Sigmoid colon (tissue), 7 donors: Measurements from ENCODE around the gene PAFAH2. TPM values are rescaled to one million over a fixed set of nuclear protein-coding genes. Genes with fewer than 3 reads are reported as not detected.

Experiments
- DNase-seq: peaks from one replicate; pipeline ENCODE4 v3.0.0-alpha.2; 2019
- H3K27ac ChIP-seq, 4 donors: fragments of 200-600 bp; sonication (generic); one replicate each; pipeline ENCODE4 v1.5.1; 2016 to 2019; ENCODE audit warnings: mild to moderate bottlenecking in 1 of 4
- H3K27me3 ChIP-seq, 3 donors: fragments of 200-600 bp; sonication (generic); one replicate each; pipeline ENCODE4 v1.5.1; 2019; ENCODE audit warnings: mild to moderate bottlenecking in 1 of 3
- H3K36me3 ChIP-seq, 4 donors: fragments of 200-600 bp; sonication (generic); one replicate each; pipeline ENCODE4 v1.5.1; 2016 to 2019
- H3K4me1 ChIP-seq, 4 donors: fragments of 200-600 bp; sonication (generic); one replicate each; pipeline ENCODE4 v1.5.1; 2017 to 2019
- H3K4me3 ChIP-seq, 4 donors: fragments of 200-600 bp; sonication (generic); one replicate each; pipeline ENCODE4 v1.5.1; 2017 to 2019; ENCODE audit warnings: mild to moderate bottlenecking in 2 of 4, moderate library complexity in 1 of 4
- H3K9me3 ChIP-seq, 4 donors: fragments of 200-600 bp in 3 of 4; sonication (generic) in 3 of 4; one replicate each; pipeline versions ENCODE4 v1.5.1 to v1.6.1; 2013 to 2019
- EP300 ChIP-seq, 4 donors: sonication (generic); formaldehyde crosslinking; IDR thresholded peaks; one replicate each; pipeline ENCODE4 v1.6.1; 2017; ENCODE audit warnings: antibody characterized with exemption in 4 of 4
- POLR2A ChIP-seq, 2 donors: fragments of 450-650 bp; IDR thresholded peaks; one replicate each; pipeline ENCODE4 v1.6.1; 2016; ENCODE audit warnings: antibody characterized with exemption in 2 of 2, mild to moderate bottlenecking in 2 of 2, moderate library complexity in 2 of 2
- POLR2AphosphoS5 ChIP-seq, 4 donors: sonication (generic); formaldehyde crosslinking; IDR thresholded peaks; one replicate each; pipeline ENCODE4 v1.6.1; 2017; ENCODE audit warnings: antibody characterized with exemption in 4 of 4
- WGBS, 2 donors: extraction: QIAGEN DNeasy Blood & Tissue Kit; methylation state at CpG; one replicate each; pipeline ENCODE4 v1.1.7; 2013; 5-methylcytosine and 5-hydroxymethylcytosine counted together
- intact Hi-C: fragments of 100-400 bp; cut with DNase I; formaldehyde crosslinking; loops from one replicate; pipeline ENCODE4 v1.15.1; 2023
- polyA plus RNA-seq, 3 donors: library from polyadenylated mRNA; stranded (reverse); fragments of 200-250 nt; gene quantifications; one replicate each; pipeline ENCODE4 v1.2.3, GENCODE V29; 2013
- small RNA-seq, 3 donors: library from RNA; depleted of rRNA; stranded (forward); fragments of <200 nt; gene quantifications; one replicate each; pipeline ENCODE3, GENCODE V24; 2016
- total RNA-seq, 4 donors: library from RNA; depleted of rRNA; stranded (reverse); fragments of >200 nt; gene quantifications; one replicate each; pipeline ENCODE4 v1.1.0, GENCODE V29; 2016
- TF ChIP-seq, protein P1 (sequence below), 4 experiments: fragments of 450-650 bp in 3 of 4; fragments of 200-600 bp in 1 of 4; IDR thresholded peaks; one replicate each; pipeline ENCODE4 v1.5.1; 2016 to 2019; ENCODE audit warnings: antibody characterized with exemption in 4 of 4, mild to moderate bottlenecking in 3 of 4, moderate library complexity in 2 of 4
- donor health status: healthy with polysubstance abuse.
- donor health status: Bipolar disorder and iron deficiency.
- donor health status: healthy.

The PAFAH2 gene
- total and polyA plus RNA-seq, 7 donors: 6.7 to 36.1 (median 12.2) TPM

DNA sequence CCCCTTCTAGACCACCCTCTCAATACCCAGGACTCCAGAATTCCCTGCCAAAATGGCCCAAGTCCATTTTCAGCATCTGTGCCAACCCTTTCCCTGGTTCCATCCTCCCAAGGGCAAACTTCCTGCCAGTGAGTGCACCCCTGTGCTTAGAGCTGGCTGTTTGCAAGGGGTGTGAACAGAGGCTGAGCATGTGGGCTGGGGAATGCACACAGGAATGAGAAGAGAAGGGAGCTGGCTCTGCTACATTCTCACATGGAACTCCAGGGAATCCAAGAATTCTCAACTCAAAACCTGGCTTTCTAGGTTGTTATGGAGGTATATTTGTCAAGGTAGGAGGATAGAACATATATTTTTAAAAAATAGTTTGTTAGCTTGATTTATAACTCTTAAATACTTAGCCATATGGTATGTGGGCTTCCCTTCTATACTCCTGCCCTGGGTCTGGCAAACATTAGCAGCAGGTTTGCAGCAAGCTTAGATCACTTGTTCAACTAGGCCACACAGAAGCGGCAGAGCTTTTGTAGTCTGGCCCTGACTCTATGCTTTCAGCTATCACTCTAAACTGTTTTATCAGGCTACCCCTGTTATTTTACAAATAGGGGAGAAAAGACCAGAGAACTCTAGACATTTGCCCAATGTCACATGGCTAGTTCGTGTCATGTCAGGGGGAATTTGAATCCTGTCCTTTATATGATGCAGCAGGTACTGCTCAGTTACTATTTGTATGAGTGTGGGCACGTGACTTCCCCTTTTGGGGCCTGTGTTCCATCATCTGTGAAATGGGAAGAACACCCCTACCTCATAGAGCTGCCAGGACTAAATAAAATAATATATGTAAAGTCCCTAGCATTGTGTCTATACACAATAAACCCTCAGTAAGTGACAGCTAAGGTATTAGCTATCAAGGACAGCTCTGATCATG is 83.5 kb downstream of the PAFAH2 start:
- WGBS, 2 donors: 74 to 89% methylated on average over 3 of the region's 3 CpGs
- no peak overlapping the region for H3K27ac ChIP-seq
- no peak overlapping the region for H3K4me3 ChIP-seq
- H3K9me3 ChIP-seq: no peaks in the 10 kb centered on the region
- TF ChIP-seq POLR2AphosphoS5 (IDR thresholded peaks at IDR 0.05): no peak
- TF ChIP-seq POLR2A (IDR thresholded peaks at IDR 0.05): no peak
- TF ChIP-seq, protein P1, sequence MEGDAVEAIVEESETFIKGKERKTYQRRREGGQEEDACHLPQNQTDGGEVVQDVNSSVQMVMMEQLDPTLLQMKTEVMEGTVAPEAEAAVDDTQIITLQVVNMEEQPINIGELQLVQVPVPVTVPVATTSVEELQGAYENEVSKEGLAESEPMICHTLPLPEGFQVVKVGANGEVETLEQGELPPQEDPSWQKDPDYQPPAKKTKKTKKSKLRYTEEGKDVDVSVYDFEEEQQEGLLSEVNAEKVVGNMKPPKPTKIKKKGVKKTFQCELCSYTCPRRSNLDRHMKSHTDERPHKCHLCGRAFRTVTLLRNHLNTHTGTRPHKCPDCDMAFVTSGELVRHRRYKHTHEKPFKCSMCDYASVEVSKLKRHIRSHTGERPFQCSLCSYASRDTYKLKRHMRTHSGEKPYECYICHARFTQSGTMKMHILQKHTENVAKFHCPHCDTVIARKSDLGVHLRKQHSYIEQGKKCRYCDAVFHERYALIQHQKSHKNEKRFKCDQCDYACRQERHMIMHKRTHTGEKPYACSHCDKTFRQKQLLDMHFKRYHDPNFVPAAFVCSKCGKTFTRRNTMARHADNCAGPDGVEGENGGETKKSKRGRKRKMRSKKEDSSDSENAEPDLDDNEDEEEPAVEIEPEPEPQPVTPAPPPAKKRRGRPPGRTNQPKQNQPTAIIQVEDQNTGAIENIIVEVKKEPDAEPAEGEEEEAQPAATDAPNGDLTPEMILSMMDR (IDR thresholded peaks at IDR 0.05): no peak
- TF ChIP-seq EP300 (IDR thresholded peaks at IDR 0.05): no peak
- H3K36me3 ChIP-seq: no peaks in the 10 kb centered on the region
- intact Hi-C loops: no loop called here
- no peak for DNase-seq
- H3K4me1 ChIP-seq: no peaks in the 10 kb centered on the region
- H3K27me3 ChIP-seq: no peaks in the 10 kb centered on the region

DNA sequence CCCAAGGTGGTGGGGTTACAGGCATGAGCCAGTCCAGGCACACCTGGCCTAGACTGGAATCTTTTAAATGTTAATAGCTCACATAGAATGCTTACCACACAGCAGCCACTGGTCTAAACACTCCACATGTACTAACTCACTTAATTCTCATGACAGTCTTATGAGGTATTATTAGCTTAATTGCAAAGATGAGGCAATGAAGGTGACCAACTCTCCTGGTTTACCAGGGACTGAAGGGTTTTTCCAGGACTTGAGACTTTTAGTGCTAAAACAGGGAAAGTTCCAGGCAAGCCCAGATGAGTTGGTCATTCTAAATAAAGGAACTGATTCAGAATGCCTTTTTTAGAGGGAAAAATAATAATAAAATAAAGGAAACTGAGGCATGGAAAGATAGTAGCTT is 84.7 kb downstream of the PAFAH2 start:
- intact Hi-C loops: no loop called here
- Histone ChIP-seq H3K36me3 (no peaks in the 10 kb centered on the region), H3K4me1 (no peaks in the 10 kb centered on the region), H3K9me3 (no peaks in the 10 kb centered on the region), H3K27me3 (no peaks in the 10 kb centered on the region), H3K27ac (no peak overlapping the region), H3K4me3 (no peak overlapping the region)
- TF ChIP-seq, protein P1 (IDR thresholded peaks at IDR 0.05): no peak
- no peak for TF ChIP-seq POLR2A (IDR thresholded peaks at IDR 0.05)
- TF ChIP-seq POLR2AphosphoS5 (IDR thresholded peaks at IDR 0.05): no peak
- no peak for TF ChIP-seq EP300 (IDR thresholded peaks at IDR 0.05)
- no peak for DNase-seq

DNA sequence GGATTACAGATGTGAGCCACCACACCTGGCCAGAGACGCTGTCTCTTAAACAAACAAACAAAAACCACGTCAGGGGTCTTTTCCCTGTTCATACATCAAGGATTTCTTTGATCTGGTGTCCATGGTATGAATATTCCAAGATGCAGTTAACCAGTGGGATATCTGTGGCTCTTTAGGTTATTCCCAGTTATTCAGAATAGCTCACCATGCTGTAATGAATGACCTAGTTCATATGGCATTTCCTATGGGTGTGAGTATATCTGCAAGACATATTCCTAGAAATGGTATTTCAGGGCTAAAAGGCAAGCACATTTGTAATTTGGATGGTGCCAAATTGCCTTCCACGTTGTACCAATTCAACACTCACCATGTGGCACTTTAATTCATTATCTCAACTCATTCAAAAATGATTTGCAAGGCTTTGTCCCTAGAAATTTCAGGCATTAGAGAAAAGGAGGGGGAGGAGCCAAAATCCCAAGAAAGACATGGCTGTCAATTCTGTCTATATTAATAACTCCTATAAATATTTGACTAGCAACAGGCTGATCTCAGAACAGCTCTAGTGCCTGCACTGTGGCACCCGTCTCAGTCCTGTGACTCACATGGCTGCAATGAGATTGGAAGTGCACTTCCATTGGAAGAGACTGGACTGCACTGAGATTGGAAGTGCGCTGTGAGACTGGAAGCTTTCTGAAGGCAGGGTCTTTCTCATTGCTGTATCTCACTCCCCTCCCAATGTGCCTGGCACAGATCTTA is 85.6 kb downstream of the PAFAH2 start:
- no peak for DNase-seq
- H3K27ac ChIP-seq: no peak overlapping the region
- intact Hi-C loops: no loop called here
- 85 to 91% methylated on average over 5 of the region's 5 CpGs for WGBS, 2 donors
- no peak overlapping the region for H3K4me3 ChIP-seq
- H3K4me1 ChIP-seq: no peaks in the 10 kb centered on the region
- no peaks in the 10 kb centered on the region for H3K27me3 ChIP-seq
- no peaks in the 10 kb centered on the region for H3K9me3 ChIP-seq
- TF ChIP-seq POLR2A (IDR thresholded peaks at IDR 0.05) (no peak), EP300 (IDR thresholded peaks at IDR 0.05) (no peak), POLR2AphosphoS5 (IDR thresholded peaks at IDR 0.05) (no peak)
- TF ChIP-seq, protein P1 (IDR thresholded peaks at IDR 0.05): no peak
- H3K36me3 ChIP-seq: no peaks in the 10 kb centered on the region

DNA sequence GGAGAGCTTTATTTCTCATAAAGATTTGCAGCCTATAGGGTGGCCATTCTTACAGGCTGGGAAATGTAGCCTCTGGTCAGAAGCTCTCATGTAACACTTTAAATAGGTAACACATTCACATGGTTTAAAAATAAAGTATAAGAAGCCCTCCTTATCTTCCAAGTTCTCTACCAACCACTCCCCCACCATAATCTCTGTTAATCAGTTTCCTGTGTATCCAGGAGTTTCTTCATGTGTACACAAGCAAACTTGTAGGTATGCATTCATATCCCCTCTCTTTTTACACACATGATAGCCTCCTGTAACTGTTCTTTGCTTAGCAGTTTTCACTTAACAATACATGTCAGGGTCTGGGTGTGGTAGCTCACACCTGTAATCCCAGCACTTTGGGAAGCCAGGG is 86.7 kb downstream of the PAFAH2 start:
- H3K27me3 ChIP-seq: no peaks in the 10 kb centered on the region
- H3K27ac ChIP-seq: no peak overlapping the region
- DNase-seq: no peak
- TF ChIP-seq EP300 (IDR thresholded peaks at IDR 0.05) (no peak), POLR2AphosphoS5 (IDR thresholded peaks at IDR 0.05) (no peak), POLR2A (IDR thresholded peaks at IDR 0.05) (no peak)
- TF ChIP-seq, protein P1 (IDR thresholded peaks at IDR 0.05): no peak
- no peaks in the 10 kb centered on the region for H3K36me3 ChIP-seq
- H3K4me3 ChIP-seq: no peak overlapping the region
- intact Hi-C loops: no loop called here
- H3K9me3 ChIP-seq: no peaks in the 10 kb centered on the region
- peaks cover 0 to 9% (median 6%) of the 10 kb centered on the region in 4 donors for H3K4me1 ChIP-seq

Small RNA genes within 50 kb of the gene (small RNA-seq; reads per million reads assigned to genes)
- gene RF00283: 0 reads per million in 3 donors
- gene RF00492: 0 reads per million in 3 donors
- 0 reads per million in 3 donors for gene RNU6-110P

Other genes starting within 250 kb of the PAFAH2 start
- gene SELENON, start 197.9 kb downstream of the PAFAH2 start, total RNA-seq: 10 to 100 TPM; 15.5 to 37.4 (median 19.7) TPM
- 10 to 100 TPM in 1 of 3 donors, 1 to 10 TPM in 2; 4.6 to 28.9 (median 6.6) TPM for gene SELENON, start 197.9 kb downstream of the PAFAH2 start, polyA plus RNA-seq
- 100 to 1,000 TPM; 106 to 150 (median 121) TPM for gene MTFR1L, start 178.1 kb downstream of the PAFAH2 start, total RNA-seq
- 10 to 100 TPM; 26.1 to 38.4 (median 36.1) TPM for gene MTFR1L, start 178.1 kb downstream of the PAFAH2 start, polyA plus RNA-seq
- gene AUNIP, start 138.6 kb downstream of the PAFAH2 start, total RNA-seq: not detected
- gene AUNIP, start 138.6 kb downstream of the PAFAH2 start, polyA plus RNA-seq: 1 to 10 TPM in 1 of 3 donors, under 1 TPM in 1, not detected in 1; 0.46 to 1.9 TPM
- 1 to 10 TPM; 4.3 to 9.4 (median 6.4) TPM for gene PAQR7, start 122.4 kb downstream of the PAFAH2 start, total RNA-seq
- 1 to 10 TPM in 2 of 3 donors, under 1 TPM in 1; 0.92 to 3.0 (median 1.2) TPM for gene PAQR7, start 122.4 kb downstream of the PAFAH2 start, polyA plus RNA-seq
- gene STMN1, start 91.6 kb downstream of the PAFAH2 start, total RNA-seq: 10 to 100 TPM; 30.7 to 37.5 (median 36.3) TPM
- gene STMN1, start 91.6 kb downstream of the PAFAH2 start, polyA plus RNA-seq: 100 to 1,000 TPM in 1 of 3 donors, 10 to 100 TPM in 2; 61.3 to 175 (median 97.1) TPM
- gene EXTL1, start 23.7 kb upstream of the PAFAH2 start, total RNA-seq: 1 to 10 TPM in 3 of 4 donors, under 1 TPM in 1; 0.99 to 1.5 (median 1.1) TPM
- gene EXTL1, start 23.7 kb upstream of the PAFAH2 start, polyA plus RNA-seq: under 1 TPM in 2 of 3 donors, not detected in 1; under 0.01 to 0.39 TPM
- under 1 TPM in 1 of 4 donors, not detected in 3; 0.16 TPM for gene SLC30A2, start 48.1 kb upstream of the PAFAH2 start, total RNA-seq
- under 1 TPM in 2 of 3 donors, not detected in 1; 0.07 to 0.92 TPM for gene SLC30A2, start 48.1 kb upstream of the PAFAH2 start, polyA plus RNA-seq
- 1 to 10 TPM in 1 of 4 donors, under 1 TPM in 1, not detected in 2; 0.81 to 2.1 TPM for gene TRIM63, start 69.6 kb upstream of the PAFAH2 start, total RNA-seq
- gene TRIM63, start 69.6 kb upstream of the PAFAH2 start, polyA plus RNA-seq: 1 to 10 TPM in 1 of 3 donors, under 1 TPM in 2; 0.35 to 1.8 (median 0.46) TPM
- 10 to 100 TPM in 1 of 4 donors, 1 to 10 TPM in 3; 4.2 to 15.7 (median 6.6) TPM for gene PDIK1L, start 113.8 kb upstream of the PAFAH2 start, total RNA-seq
- gene PDIK1L, start 113.8 kb upstream of the PAFAH2 start, polyA plus RNA-seq: 1 to 10 TPM; 4.6 to 5.4 (median 5.0) TPM
- gene FAM110D, start 161.0 kb upstream of the PAFAH2 start, total RNA-seq: 1 to 10 TPM; 1.1 to 4.2 (median 2.2) TPM
- gene FAM110D, start 161.0 kb upstream of the PAFAH2 start, polyA plus RNA-seq: 1 to 10 TPM in 1 of 3 donors, under 1 TPM in 1, not detected in 1; 0.60 to 1.1 TPM
- gene C1orf232, start 170.9 kb upstream of the PAFAH2 start, total RNA-seq: not detected
- not detected for gene C1orf232, start 170.9 kb upstream of the PAFAH2 start, polyA plus RNA-seq
- gene ZNF593, start 171.8 kb upstream of the PAFAH2 start, total RNA-seq: 10 to 100 TPM; 16.3 to 37.2 (median 32.1) TPM
- gene ZNF593, start 171.8 kb upstream of the PAFAH2 start, polyA plus RNA-seq: 100 to 1,000 TPM in 1 of 3 donors, 10 to 100 TPM in 2; 38.4 to 114 (median 61.3) TPM
- gene ZNF593OS, start 173.8 kb upstream of the PAFAH2 start, total RNA-seq: not detected
- gene ZNF593OS, start 173.8 kb upstream of the PAFAH2 start, polyA plus RNA-seq: under 1 TPM in 1 of 3 donors, not detected in 2; 0.13 TPM
- gene CNKSR1, start 179.4 kb upstream of the PAFAH2 start, total RNA-seq: 1 to 10 TPM in 2 of 4 donors, under 1 TPM in 1, not detected in 1; 0.82 to 4.7 (median 1.8) TPM
- 10 to 100 TPM; 13.8 to 29.0 (median 16.0) TPM for gene CNKSR1, start 179.4 kb upstream of the PAFAH2 start, polyA plus RNA-seq
- gene CATSPER4, start 192.5 kb upstream of the PAFAH2 start, total RNA-seq: not detected
- gene CATSPER4, start 192.5 kb upstream of the PAFAH2 start, polyA plus RNA-seq: under 1 TPM in 1 of 3 donors, not detected in 2; 0.04 TPM
- 1 to 10 TPM; 1.9 to 5.4 (median 3.3) TPM for gene CEP85, start 236.1 kb upstream of the PAFAH2 start, total RNA-seq
- 10 to 100 TPM in 1 of 3 donors, 1 to 10 TPM in 2; 2.4 to 12.9 (median 9.7) TPM for gene CEP85, start 236.1 kb upstream of the PAFAH2 start, polyA plus RNA-seq